MM.1S (cell line): ENCODE data around the gene KCNK2.

ENCODE experiments used
- DNase-seq: peaks from one replicate; pipeline ENCODE4 v3.0.0-alpha.2; 2015
- H2AFZ ChIP-seq: fragments of 300-600 bp; sonication (generic); 2 replicates; pipeline ENCODE4 v1.6.0; 2016; ENCODE audit warnings: antibody characterized with exemption, low read length
- H3F3A ChIP-seq: fragments of 300-600 bp; sonication (generic); 2 replicates; pipeline ENCODE4 v1.6.1; 2016; ENCODE audit warnings: mild to moderate bottlenecking, antibody characterized with exemption, low read length, moderate library complexity, mixed read lengths; ENCODE audit not compliant: insufficient read depth
- H3K27ac ChIP-seq: fragments of 300-600 bp; sonication (generic); 2 replicates; pipeline ENCODE4 v1.5.1; 2016; ENCODE audit warnings: mild to moderate bottlenecking, low read length
- H3K27me3 ChIP-seq: fragments of 300-600 bp; sonication (generic); replicated peaks from 2 replicates; pipeline ENCODE4 v1.6.0; 2016; ENCODE audit warnings: low read length; ENCODE audit not compliant: insufficient read depth
- H3K36me3 ChIP-seq: fragments of 300-600 bp; sonication (generic); replicated peaks from 2 replicates; pipeline ENCODE4 v1.6.1; 2016; ENCODE audit warnings: mild to moderate bottlenecking, low read length, mixed read lengths; ENCODE audit not compliant: insufficient read depth
- H3K4me1 ChIP-seq: fragments of 300-600 bp; sonication (generic); 2 replicates; pipeline ENCODE4 v1.6.1; 2016; ENCODE audit warnings: low read length, mixed read lengths
- H3K4me2 ChIP-seq: fragments of 300-600 bp; sonication (generic); 2 replicates; pipeline ENCODE4 v1.6.0; 2016; ENCODE audit warnings: low read depth, low read length
- H3K4me3 ChIP-seq: fragments of 300-600 bp; sonication (generic); 2 replicates; pipeline ENCODE4 v1.5.1; 2016; ENCODE audit warnings: low read length, mixed read lengths
- H3K79me2 ChIP-seq: fragments of 300-600 bp; sonication (generic); 2 replicates; pipeline ENCODE4 v1.6.1; 2016; ENCODE audit warnings: mixed run types, low read length, mixed read lengths
- H3K9ac ChIP-seq: fragments of 300-600 bp; sonication (generic); 2 replicates; pipeline ENCODE4 v1.6.1; 2016; ENCODE audit warnings: low read length, mixed read lengths
- H3K9me2 ChIP-seq: fragments of 300-600 bp; sonication (generic); replicated peaks from 2 replicates; pipeline ENCODE4 v1.6.1; 2016; ENCODE audit warnings: mild to moderate bottlenecking, low read length, mixed read lengths; ENCODE audit not compliant: insufficient read depth
- H3K9me3 ChIP-seq: fragments of 300-600 bp; sonication (generic); replicated peaks from 2 replicates; pipeline ENCODE4 v1.6.1; 2016; ENCODE audit warnings: mild to moderate bottlenecking, low read length, mixed read lengths; ENCODE audit not compliant: insufficient read depth
- H4K20me1 ChIP-seq: fragments of 300-600 bp; sonication (generic); 2 replicates; pipeline ENCODE4 v1.6.1; 2016; ENCODE audit warnings: mild to moderate bottlenecking, low read length, moderate library complexity, mixed read lengths; ENCODE audit not compliant: insufficient read depth
- CTCF ChIP-seq: fragments of 300-600 bp; sonication (generic); IDR thresholded peaks from 2 replicates; pipeline ENCODE4 v1.5.1; 2016; ENCODE audit warnings: antibody characterized with exemption, low read length, mixed read lengths
- EZH2 ChIP-seq: fragments of 300-600 bp; sonication (generic); optimal IDR thresholded peaks from 2 replicates; pipeline ENCODE3; 2017; ENCODE audit warnings: low read depth, mild to moderate bottlenecking, antibody characterized with exemption, low read length, mixed read lengths
- EZH2phosphoT487 ChIP-seq: fragments of 300-600 bp; sonication (generic); IDR thresholded peaks from 2 replicates; pipeline ENCODE4 v1.6.1; 2018; ENCODE audit warnings: antibody characterized with exemption, low read length

KCNK2 gene

DNA sequence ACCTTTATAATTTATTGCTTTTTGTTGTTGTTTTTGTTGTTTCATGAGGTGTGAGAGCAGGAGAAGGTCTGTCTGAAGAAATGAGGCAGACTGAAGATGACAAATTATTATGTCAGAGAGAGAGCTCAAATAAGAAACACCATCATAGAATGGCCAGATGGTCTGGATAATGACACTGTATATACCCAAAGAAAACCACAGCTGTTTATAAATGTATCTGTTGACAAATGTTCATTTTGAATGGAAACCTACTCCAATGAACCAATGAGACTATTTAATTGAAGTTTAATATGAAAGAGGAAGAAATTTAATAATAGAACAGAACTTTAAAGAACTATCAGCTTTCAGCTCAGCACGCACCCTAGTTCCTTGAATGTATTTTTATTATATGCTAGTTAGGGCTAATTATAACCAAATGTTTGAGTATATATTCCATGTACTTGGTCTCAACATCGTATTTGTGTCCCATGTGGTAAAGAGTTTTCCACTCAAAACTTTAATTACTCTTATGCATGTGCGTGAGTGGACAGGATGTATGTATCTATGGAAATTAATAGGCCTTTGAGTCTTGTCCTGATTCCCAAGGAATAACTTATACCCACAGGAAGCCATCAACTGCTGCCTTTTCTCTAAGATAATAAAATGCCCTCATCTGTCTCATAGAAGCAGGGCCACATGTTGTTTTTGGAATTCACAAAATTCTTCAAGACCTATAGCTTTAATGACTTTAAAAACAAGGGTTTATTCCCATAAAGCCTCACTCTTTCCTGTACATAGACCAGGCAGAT, 202.7 kb downstream of the KCNK2 start:
- Histone ChIP-seq H3K9me3 (no peaks in the 10 kb centered on the region), H3K79me2 (no peaks in the 10 kb centered on the region), H3F3A (no peaks in the 10 kb centered on the region), H3K9ac (no peak overlapping the region), H4K20me1 (no peaks in the 10 kb centered on the region), H3K9me2 (no peaks in the 10 kb centered on the region), H3K27ac (no peak overlapping the region), H2AFZ (no peak overlapping the region), H3K4me3 (no peak overlapping the region), H3K36me3 (no peaks in the 10 kb centered on the region), H3K4me1 (no peaks in the 10 kb centered on the region), H3K4me2 (no peak overlapping the region), H3K27me3 (no peaks in the 10 kb centered on the region)
- TF ChIP-seq EZH2phosphoT487 (no peak), EZH2 (no peak), CTCF (no peak)
- DNase-seq = no peak
